ENCODE data around the gene CCNA1.

DNA sequence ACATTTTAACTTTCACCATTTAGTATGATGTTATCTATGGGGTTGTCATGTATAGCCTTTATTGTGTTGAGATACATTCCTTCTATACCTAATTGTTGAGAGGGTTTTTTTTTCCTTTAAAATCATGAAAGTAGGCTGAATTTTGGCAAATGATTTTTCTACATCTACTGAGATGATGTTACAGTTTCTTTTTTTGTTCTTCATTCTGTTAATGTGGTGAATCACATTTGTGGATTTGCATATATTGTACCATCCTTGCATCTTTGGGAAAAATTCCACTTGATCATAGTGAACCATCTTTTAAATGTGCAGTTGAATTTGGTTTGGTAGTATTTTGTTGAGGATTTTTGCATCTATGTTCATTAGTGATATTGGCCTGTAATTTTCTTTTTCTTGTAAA, 29.2 kb downstream of the CCNA1 start:
- TF ChIP-seq SIN3A (IDR thresholded peaks at IDR 0.05; ENCODE audit: borderline replicate concordance, insufficient read depth, low read length), result no peak
- no peak for TF ChIP-seq POLR2AphosphoS5 (IDR thresholded peaks at IDR 0.05; ENCODE audit: low read depth, low read length)
- no peak for TF ChIP-seq TAF1 (IDR thresholded peaks at IDR 0.05; ENCODE audit: borderline replicate concordance, insufficient read depth, low read length)
- TF ChIP-seq REST (IDR thresholded peaks at IDR 0.05; ENCODE audit: insufficient read depth in 1 of 2, low read depth in 2 of 2, low read length in 2 of 2), result no peak
